ENCODE measurements around the gene OVCA2.

OVCA2 gene

DNA sequence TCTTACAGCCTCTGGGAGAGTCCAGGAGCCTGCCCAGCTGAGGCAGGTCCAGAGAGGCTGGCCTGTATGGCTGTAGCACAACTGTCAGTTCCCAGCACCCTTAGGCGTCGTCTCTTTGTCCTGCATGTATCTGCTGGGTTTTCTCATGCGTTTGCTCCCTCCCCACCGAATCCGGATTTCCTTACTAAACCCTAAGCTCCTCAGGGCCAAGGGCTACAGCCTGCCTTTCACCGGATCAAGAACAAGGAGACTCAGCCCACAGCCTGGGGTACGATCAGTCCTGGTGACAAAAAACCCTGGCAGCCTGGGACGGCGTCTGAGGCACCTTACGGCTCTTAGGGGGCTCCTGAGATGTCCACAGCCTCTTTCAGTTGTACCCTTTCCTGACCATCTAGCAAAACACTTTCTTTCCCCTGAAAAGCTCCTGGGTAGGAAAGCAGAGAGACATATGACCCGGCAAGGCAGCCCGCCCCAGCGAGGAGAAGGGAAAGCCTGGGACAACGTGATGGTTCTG lies 25.3 kb downstream of the OVCA2 start:
- DNase-seq: no peak

DNA sequence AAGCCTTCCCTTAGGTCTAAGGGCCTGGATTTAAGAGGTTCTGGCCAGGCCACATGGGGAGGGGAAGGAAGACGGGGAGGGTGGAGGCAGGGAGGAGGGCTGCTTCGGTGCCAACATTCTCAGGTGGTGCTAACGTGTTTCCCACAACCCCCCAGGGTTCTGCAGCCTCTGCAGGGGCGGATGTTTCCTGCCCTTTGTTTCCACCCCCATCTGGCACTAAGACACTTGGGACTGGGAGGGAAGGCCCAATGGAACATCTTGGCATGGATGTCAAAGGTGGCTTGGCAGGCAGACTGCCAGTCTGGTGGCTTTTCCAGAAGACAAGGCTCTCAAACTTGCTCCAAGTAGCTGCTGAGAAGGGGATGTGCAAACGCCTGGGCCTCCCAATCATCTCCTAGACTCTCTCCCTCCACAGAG lies 25.8 kb downstream of the OVCA2 start:
- DNase-seq: no peak

DNA sequence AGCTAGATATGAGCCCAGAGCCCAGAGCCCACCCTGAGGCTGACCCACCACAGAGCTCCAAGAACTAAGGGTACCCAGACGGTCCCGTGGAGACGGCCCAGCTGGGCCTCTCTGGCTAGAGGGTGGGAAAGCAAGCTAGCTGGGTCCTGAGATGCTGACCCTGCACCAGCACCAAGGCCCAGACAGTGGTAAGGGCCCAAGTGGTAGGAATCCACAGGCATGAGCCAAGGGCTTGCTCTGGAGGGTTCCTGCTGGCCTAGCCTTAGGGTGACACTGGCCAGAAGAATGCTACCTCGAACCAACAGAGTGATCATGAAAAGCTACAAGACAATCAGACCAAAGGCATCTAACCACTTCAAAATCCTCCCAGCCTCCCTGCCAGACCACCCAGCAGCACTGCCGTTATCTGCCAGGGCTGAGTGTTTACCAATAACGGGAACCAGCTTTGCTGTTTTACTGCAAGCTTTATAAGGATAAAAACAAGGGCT lies 26.3 kb downstream of the OVCA2 start:
- no peak for DNase-seq

DNA sequence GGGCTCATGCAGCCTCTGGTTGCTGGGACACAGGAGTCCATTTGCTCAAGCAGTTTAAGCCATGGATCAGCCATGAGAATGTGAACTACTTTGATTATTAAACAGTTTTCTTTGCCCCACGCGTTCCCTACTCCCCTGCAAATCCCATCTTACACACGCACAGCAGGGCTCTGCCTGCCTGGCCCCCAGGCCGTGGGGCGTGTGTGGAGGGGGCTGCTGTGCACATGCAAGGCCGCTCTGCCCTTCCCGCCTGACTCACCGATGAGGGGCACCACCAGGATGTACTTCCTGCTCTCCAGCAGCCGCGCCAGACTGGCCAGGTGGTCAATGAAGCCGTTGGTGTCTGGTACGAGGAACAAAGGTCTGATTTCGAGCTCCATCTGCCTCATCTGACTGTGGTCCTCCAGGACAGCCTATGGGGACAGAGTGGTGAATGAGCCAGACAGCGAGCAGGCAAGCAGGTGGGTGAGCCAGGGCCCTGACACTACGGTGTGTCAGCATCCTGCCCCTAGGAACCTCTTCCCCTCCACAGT lies 26.8 kb downstream of the OVCA2 start:
- DNase-seq: peak; percentile 94 to 98

DNA sequence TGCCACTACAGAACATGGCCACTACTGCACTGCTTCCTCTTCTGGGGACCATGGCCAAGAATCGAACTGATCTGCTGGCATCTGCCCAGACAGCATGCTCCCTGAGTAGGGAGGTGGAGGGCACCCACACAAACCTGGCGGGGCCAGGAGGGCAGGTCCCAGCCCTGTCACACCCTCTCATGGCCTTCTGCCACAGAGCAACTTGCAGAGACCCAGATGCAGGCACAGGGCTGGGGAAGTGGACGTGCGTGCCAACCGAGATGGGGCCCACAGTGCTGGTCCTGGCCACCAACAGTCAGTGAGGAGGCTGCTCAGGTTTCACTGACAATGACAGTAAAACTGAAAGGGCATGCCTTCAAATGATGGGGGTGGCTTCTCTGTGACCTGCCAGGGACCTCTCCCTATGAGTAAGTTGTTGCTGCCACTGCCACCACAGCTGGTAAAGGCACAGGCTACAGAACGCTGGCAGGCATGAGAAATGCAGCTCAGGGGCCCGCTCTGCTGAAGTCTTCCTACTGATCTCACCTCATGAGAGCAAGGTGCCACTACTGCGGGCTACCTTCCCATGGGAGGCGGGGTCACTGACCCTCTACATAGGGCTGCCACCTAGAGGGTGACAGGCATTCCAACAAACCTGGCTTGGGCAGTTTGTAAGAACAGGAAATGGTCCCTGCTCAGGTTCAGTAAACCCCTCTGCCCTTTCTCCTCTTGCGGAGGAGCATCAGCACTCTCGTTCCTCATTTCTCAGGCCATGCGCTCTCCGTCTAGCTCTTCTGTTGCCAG lies 28.6 kb downstream of the OVCA2 start:
- no peak for DNase-seq

DNA sequence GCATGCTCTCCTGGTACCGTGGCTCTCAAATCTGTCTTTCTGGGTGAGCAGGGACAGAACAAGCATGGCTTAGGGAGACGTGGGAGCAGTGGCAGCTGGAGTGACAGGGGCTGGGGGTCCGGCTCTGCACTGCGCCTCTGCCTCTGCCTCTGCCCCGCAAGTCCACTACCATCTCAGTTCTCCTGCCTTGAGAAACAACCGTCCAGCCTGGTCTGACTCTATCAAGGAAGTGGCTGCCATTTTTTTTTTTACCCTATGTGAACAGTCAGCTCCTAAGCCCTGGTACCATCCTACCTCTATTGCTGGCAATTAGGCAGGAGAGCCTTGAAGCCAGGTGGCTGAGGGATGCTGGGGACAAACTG lies 29.2 kb downstream of the OVCA2 start:
- no peak for DNase-seq

DNA sequence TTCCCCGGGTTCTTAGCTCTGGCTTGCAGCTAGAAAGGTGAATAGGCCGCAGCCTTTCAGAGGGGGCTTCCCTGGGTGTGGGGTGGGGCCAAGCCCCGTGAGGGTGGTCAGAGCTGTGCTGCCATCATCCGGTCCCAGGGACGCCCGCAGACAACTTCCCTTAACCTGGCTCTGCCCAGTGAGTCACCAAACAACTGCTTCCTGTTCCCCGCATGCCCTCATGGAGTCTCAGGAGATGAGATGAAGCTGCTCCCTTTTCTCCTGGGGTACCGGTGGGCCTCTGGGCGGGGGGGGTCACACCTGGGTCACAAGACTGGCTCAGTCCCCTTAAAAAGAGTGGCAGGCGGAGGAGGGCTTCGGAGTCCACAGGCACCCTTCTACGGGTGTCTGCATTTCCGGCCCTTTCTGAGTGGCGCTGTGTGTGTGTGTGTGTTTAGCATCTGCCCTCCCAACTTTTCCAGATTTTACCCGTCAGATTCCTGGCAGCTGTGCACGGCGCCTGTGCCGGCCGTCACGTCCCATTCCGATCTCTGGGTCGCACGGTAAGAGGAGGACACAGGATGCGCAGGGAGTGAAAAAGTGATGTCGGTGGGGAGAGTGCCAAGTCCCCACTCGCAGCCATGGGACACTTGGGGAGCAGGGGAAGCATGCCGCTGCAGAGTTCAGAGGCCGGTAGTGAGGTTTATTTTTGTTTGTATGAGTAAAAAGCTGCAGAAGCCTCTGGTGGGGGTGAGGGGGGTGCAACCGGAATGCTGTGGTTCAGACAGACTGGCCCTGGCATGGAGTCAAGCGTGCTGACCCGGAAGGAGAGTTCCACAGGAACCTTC lies 29.8 kb downstream of the OVCA2 start:
- no peak for DNase-seq

DNA sequence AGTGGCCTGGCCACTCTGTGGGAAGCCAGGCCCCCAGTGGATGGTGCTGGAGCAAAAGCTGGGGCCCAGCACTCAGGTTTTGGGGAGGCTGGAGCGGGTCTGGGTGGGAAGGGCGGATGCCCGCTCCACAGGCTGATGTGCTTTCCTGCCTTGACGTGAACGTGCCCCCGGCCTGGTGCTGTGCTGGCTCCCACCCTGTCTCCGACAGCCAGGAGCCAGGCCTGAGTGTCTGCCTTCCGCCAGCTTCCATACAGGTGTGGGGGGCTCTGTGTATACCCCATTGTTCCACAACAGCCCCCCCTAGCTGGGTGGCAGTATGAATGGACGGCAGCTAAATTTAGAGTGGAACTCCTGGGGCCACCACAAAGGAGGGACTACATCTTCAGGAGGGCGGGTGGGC lies 33.1 kb downstream of the OVCA2 start:
- no peak for DNase-seq

DNA sequence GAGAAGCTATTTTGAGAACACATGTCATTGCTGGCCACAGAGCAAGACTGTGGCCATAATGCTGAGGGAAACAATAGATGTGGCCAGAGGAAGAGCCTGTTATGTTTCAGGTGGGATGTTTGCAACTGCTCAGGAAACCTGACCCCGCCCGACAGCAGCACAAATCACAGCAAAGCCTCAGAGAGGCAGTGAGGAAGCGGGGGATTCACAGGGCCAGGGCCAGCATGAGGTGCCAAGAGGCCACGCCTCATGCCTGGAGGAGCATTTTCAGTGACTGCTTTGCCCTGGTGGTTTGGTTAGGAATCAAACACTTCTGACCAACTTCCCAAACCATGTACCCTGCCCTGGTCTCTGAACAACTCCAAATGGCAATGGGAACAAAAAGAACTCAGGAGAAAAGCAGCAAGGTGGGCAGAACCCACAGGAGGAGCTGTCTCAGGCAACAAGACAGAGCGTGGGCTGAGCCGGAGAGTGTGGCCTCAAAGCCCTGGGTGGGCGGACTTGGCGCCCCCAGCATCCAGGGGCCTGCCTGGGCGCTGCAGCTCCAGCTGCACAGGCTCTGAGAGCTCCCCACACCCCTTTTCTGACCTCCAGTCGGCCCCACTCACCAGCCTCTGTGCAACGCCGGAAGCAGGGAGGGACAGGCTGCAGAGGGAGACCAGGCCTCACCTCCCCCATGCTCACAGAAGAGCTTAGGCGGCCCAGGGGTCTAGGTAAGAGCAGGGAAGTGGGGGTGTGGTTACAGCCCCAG lies 33.7 kb downstream of the OVCA2 start:
- no peak for DNase-seq

DNA sequence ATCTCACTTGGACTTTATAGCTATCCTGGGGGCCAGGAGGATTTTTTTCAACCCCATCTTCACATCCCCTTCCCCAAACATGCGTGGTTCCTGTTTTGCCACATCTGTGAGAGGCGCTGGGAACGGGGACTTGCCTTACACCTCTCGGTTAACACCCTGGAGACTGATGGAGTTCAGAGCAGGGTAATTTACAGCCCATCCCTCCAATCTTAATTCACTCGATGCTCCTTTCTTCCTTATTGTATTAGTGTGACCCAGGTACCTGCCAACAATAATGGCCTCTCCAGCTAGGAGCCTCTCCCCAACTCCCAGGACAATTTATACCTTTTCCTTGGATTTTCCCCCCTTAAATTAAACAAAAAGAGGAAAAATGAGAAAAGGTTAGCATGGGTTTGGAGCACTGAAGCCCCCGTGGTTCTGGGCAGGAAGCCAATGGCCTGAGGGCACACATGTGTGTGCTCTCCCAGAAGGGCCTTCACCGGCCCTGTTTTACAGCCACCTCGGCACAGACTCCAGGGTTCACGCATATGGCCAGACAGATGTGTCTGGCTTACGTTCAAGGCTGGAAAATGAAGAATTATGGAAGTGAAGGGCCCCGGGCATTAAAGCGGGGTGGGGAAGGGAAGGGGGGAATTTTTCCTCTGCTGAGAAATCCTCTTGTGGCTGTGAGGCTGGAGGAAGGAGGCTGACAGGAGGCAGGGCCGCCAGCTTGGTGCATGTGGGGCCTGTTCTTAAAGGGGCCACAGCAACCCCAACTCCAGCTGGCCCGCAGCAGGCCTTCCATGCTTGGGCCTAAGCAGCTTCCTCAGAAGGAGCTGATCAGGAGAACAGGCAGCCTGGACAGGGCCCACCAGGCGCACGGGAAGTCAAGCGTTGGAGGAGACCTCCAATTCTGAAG lies 34.5 kb downstream of the OVCA2 start:
- DNase-seq: no peak

DNA sequence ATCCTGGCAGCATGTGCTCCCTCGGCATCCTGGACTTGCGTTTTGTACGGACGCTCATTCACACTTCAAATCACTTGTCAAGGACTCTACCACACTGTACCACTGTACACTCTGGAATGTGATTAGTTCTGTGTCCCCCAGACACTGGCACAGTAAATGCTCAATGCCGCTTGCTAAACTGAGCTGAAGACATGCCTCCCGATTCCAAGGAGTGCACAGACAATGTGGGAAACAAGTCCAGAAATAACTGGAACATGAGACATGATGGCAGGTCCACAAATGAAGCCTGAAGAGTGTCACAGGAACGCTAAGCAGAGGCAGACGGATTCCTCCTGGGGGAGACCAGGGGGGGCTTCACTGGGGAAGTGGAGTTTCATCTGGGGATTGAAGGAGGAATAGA lies 35.2 kb downstream of the OVCA2 start:
- DNase-seq: no peak

DNA sequence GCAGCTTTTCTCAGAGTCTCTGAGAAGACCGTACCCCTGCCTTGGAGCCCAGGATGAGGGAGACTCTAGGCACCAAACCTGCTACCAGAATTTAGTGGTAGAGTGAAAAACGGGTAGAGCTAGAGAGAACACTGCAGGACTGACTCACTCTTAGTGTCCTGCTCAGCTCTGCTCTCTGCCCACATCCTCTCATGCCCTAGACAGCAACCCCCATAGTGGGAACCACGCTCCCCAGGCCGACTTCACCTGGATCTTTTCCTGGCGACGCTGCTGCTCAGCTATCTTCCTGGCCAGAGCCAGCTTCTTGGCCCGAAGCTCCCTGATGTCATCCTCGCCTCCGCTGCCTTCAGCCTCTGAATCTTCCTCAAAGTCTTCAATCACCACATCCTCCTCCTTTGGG lies 39.7 kb downstream of the OVCA2 start:
- DNase-seq: no peak

DNA sequence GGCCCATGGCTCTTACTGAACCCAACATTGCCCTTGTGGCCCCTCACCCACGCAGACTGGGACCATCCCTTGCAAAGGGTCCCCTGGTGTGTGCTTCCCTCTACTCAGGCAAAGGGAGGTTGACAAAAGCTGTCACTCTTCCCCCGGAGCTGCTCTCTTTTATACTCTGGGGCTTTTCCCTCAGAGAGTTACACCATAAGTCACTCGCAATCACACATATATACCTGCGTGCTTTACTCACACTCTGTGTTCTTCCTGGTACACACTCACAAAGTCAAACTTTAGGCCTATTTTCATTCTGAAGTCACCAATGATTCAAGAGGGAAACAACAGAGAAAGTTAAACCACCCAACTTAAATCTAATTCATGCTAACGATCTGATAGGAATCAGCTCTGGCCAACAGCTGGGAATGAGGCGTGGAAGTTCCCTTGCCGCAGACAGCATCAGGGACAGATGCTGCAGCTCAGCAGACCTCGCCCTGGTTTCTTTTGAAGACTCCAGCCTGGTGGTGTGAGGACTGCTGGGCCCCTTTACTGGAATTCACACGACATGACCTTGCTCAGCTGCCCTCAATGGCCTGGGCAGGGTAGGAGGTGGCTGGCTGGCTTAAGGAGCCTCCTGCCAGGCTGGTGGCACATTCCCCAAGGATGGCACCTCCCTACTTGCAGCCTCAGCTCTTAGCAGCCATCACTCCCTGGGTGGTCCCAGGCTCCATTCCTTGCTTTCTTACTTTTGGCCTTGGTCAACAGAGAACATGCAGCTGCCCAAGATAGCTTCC lies 40.4 kb downstream of the OVCA2 start:
- no peak for DNase-seq

DNA sequence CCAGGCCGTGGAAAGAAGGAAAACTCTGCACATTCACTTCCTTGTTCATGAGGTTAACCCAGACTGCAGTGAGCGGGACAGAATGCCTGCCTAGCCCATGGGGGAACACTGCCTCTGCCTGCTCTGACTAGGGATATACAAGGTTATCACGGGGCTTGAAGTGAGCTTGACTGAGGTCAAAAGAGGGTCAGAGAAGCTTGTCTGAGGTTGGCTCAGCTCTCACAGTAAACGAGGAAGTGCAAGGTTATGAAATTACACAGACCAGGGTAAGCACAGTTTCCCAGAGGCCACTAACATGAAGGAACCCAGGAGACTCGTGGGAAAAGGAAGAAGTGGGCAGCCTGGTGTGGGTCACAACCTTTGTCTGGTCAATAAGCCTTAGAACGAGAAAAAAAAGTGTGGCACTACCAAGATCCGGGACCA lies 41.8 kb downstream of the OVCA2 start:
- DNase-seq: no peak

DNA sequence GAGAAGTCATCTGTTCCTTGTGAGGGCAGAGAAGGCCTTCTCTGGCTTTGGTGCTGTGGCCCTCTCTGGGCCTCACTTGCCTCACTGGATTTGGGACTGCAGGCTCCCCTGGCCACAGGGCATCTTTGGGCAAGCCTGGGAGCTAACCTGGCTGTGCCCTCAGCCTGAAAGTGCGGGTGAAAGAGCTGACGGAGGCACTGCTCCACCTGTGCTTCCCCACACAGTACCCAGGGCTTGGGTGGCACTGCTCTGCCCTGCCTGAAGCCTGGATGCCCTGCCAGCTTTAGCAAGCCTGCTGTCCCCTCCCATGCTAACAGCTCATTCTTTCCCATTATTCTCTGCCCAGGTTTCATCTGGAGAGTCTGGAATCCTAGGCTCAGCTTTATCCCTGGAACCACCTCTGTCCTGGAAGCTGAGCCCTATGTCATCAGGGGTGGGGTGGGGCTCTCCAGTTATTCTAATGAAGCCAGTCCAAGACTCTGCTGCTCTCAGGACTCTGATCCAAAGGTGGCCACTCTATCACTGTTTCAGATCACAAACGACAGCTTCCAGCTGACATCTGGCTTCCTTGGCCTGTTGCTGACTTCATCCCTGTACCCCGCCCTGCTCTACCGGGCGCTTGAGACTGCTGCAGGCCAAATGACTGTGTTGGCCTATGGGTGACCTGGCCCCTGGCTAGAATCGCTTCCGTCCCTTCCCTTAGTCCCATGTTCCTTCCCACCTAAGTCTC lies 42.4 kb downstream of the OVCA2 start:
- DNase-seq: no peak

DNA sequence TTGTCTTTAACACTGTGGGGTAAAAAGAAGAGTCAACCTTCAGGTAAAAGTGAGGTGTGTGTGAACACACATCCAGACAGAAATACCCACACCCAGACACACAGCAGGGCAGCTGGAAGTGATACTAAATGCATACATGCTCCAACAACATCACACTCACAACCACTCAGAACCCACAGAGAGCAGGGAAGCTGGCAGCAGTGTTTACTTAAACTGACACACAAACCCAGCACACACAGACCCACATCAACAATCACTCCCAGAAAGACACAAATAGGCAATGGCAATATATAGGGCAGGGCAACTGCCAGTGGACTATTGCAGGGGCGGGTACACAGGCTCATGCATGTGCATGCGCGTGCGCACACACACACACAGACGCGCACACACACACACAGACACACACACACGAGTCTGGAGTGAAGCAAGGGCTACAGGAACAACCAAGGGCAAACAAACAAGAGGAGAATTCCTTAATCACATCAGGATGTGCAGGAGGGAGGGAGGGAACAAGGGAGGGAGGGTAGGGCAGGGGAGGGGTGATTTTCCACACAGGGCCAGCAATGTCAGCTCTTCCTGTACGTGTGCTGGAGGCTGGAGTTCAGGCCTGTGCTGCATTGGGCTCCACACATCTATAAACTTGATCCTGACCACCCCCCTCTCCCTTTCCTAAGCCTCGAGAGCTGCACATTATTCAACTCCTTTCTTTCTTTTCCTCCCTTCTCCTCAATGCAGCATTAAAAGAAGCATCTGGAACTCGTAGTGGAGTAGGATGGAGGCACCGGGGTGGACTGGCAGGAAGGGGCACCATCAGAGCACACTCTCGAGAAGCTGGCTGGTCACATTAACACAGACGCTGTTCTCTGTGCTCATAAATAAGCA lies 43.2 kb downstream of the OVCA2 start:
- DNase-seq: no peak

DNA sequence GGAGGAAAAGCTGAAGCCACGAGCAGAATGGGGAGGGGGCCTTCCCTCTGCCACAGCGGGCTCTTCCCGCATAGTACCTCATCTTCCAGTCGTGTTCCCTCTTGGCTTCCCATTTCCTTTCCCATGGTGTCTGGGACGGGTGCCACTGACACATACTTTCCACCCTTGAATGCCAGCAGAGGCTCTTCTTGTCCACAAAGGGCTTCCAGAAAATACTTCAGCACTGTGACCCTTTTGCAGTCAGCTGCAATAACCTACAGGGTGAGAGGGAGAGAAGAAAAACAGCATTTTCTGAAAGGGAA lies 43.8 kb downstream of the OVCA2 start:
- no peak for DNase-seq

DNA sequence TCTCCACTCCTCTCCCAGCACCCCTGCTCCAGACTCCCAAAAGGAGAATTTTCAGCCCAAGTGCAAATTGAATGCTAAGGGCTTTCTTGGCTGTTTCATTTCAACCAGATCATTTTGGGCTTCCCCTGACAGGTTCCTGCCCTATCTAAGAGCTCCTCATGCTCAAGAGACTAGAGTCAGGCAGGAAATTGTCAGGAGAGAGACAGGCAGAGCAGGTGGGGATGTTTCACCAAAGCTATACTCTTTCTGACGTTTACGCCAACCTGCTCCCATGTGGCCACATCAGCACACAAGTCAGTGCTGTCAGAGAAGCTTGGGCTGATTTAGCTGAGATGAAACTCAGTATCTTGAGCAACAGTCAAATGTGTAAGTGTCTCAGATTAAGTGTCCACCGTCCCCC lies 44.5 kb downstream of the OVCA2 start:
- DNase-seq: no peak

DNA sequence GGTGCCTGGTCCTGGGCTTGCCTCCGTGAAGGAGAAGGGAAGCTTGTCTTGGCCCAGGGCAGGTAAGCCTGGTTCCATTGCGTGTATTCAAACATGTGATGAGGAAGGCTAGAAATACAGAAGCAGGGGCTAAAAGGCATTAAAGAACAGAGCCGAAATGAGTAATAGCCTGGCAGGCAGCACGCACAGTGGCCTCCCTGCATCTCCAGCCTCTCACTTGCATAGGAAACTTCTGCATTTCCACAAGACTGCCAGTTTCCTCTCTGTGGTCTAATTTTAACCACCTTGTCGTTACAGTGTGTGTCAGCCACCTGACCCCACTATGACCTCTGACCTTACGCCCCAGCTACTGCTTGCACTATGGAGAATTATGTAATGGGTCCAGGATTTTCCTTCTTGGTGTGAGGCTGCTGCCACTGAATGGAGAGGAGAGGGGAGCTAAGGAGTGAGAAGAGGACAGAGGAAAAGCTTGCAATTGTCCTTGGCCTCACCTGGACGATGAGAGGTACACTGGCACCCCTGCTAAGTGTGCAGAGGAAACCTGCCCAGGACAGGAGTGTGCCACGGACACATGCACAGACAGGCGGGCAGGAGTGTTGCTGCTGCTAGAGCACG lies 45.9 kb downstream of the OVCA2 start:
- no peak for DNase-seq

All from SHP77 (cell line).